NCI-H146 treated with DMSO at 0.1 percent for 48 hours (cell line): ENCODE measurements around the gene SPDYE2.
"Not testable (repeated sequence)": the region's sequence is repeated elsewhere in the genome, so short reads cannot be mapped to it uniquely, and the experiment has no call there.

Experiments used
- DNase-seq: peaks from one replicate; lab custom pipeline; 2025; ENCODE audit not compliant: unreplicated experiment; lab: John Stamatoyannopoulos, UW

Gene SPDYE2, protein sequence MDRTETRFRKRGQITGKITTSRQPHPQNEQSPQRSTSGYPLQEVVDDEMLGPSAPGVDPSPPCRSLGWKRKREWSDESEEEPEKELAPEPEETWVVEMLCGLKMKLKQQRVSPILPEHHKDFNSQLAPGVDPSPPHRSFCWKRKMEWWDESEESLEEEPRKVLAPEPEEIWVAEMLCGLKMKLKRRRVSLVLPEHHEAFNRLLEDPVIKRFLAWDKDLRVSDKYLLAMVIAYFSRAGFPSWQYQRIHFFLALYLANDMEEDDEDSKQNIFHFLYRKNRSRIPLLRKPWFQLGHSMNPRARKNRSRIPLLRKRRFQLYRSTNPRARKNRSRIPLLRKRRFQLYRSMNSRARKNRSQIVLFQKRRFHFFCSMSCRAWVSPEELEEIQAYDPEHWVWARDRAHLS

DNA sequence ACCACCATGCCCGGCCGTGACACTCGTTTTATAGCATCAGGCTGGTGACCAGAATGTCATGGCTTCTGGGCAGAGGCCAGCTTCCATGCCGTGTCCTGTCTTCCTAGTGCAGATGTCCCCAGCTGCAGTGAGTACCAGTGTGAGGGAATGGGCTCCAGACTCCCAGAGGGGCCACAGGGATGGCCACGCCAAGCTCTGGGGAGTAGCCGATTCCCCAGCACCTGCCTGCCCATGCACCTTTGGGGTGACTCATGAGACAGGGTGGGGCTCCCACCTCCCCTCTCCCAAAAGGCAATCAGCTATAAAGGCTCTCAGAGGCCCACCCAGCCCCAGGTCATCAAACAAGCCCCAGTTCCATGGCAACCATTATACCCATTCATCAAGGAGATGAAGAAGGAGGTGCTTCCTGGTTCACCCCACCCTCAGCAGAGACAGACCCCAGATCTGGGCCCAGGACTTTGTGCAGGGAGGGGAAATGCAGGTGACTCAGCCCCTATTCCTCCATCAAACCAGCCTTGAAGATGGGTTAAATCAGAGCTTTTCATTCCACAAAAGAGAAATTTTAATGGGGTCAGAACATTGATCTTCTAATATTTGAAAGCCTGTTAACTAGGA lies at the start of gene SPDYE2:
Gene SPDYE2 (plus strand): TSS at position 419 of the 615 bp plus-strand sequence. CDS start 2,030 bp downstream, outside the sequence.
- DNase-seq, result not testable (repeated sequence)

DNA sequence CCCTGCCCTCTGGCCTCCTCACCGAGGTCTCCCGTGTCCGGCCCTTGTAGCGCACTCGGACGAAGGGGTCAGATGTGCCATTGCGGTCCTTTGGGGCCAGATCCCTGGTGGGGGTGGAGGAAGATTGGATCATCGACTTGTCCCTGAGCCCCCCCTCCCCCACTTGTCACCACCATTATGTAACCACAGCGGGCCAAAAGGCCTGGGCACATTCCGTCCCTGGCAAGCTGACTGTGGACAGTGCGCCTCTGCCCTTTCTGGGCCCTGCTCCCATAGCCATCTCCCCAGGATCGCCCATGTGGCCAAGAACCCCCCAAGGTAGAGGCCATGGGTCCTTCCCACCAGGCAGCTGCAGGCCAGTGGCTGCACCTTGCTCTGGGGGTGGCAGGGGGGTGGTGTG lies 47.9 kb upstream of the SPDYE2 start:
- not testable (repeated sequence) for DNase-seq

GRCh38 chr7:102505298-102506185 lies 45.5 kb upstream of the SPDYE2 start:
- not testable (repeated sequence) for DNase-seq

GRCh38 chr7:102507410-102508088 lies 43.5 kb upstream of the SPDYE2 start:
- not testable (repeated sequence) for DNase-seq

DNA sequence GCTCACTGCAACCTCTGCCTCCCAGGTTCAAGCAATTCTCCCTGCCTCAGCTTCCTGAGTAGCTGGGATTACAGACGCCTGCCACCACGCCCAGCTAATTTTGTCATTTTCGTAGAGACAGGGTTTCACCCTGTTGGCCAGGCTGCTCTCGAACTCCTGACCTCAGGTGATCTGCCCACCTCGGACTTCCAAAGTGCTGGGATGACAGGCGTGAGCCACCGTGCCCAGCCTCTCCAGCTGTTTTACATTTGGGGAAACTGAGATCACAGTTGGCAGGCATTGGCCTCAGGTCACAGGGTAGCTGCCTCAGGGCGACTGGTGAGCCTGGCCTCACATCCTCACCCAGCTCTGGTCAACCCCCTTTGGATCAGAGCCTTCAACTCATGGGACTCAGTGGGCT lies 40.5 kb upstream of the SPDYE2 start:
- DNase-seq, result not testable (repeated sequence)

GRCh38 chr7:102511860-102512522 lies 39.0 kb upstream of the SPDYE2 start:
- not testable (repeated sequence) for DNase-seq

GRCh38 chr7:102512642-102513221 lies 38.3 kb upstream of the SPDYE2 start:
- not testable (repeated sequence) for DNase-seq

DNA sequence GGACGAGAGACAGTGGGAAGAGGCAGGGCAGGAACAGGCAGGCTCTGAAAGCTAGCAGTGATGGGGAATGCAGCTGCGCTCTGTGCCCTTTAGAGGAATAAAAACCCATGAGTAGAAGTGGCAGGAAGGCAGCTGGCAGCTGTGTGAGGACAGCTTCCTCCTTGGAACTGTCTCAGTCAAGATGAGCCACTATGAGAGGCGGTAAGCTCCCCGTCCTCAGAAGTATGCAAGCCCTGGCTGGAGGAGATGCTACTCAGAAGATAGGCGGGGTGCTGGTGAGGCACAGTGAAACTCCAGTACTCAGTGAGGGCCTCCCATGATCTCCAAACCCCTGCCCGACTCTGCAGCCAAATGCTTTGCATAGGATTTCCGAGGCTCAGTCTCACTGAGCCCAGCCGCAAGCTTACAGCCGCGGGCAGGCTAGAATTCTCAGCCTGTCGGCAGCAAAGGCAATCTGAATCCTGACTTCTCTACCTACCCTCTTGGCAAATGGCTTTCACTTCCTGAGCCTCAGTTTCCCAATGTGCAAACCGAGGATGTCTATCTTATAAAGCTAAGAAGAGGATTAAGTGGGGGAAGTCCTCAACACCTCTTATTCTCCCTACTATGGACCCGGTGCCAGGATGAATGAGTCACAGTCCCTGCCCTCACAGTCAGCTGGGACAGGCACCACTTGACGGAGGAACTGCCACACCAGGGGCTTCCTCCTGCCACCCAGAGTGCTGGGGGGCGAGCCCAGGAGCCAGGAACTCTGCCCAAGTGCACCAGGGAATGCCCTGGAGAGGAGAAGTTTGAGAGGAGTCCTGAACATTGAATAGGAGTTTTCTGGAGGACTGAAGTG lies 35.9 kb upstream of the SPDYE2 start:
- DNase-seq, result not testable (repeated sequence)

GRCh38 chr7:102515889-102516288 lies 35.1 kb upstream of the SPDYE2 start:
- DNase-seq, result not testable (repeated sequence)

GRCh38 chr7:102516951-102517350 lies 34.1 kb upstream of the SPDYE2 start:
- not testable (repeated sequence) for DNase-seq

DNA sequence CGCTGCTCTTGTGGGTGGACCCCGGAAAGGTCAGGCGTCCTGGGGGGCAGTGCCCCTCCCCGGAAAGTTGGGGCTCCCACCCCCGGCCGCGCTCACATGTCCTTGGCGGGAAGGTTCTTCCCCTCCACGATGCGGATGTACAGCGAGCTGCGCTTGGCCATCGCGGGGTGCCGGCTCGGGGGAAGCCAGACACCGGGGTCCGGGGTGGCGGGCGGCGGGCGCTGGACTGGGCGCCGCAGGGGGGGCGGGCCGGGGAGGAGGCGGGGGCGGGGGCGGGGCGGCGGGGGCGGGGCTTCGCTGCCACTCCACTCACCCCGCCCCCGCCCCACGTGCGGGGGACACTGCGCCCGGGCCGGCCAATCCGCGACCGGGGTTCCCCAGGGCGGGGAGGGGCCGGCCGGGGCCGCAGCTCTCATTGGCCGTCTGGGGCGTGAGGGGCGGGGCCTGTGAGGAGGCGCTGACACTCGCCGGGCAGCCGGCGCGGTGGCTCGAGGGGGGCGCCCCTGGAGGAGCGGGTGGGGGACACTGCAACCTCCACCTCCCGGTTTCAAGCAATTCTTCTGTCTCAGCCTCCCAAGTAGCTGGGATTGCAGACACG lies 33.4 kb upstream of the SPDYE2 start, which contains the start of gene RASA4B:
Gene RASA4B (minus strand): TSS at position 228 of the 598 bp plus-strand sequence. CDS start 67 bp downstream, at position 161.
- not testable (repeated sequence) for DNase-seq

- not testable (repeated sequence) for DNase-seq
Measured at GRCh38 chr7:102520797-102521196, 30.2 kb upstream of the SPDYE2 start.

GRCh38 chr7:102524803-102525202 lies 26.2 kb upstream of the SPDYE2 start:
- DNase-seq, result not testable (repeated sequence)

- not testable (repeated sequence) for DNase-seq
Measured at GRCh38 chr7:102527182-102527581, 23.8 kb upstream of the SPDYE2 start.

DNA sequence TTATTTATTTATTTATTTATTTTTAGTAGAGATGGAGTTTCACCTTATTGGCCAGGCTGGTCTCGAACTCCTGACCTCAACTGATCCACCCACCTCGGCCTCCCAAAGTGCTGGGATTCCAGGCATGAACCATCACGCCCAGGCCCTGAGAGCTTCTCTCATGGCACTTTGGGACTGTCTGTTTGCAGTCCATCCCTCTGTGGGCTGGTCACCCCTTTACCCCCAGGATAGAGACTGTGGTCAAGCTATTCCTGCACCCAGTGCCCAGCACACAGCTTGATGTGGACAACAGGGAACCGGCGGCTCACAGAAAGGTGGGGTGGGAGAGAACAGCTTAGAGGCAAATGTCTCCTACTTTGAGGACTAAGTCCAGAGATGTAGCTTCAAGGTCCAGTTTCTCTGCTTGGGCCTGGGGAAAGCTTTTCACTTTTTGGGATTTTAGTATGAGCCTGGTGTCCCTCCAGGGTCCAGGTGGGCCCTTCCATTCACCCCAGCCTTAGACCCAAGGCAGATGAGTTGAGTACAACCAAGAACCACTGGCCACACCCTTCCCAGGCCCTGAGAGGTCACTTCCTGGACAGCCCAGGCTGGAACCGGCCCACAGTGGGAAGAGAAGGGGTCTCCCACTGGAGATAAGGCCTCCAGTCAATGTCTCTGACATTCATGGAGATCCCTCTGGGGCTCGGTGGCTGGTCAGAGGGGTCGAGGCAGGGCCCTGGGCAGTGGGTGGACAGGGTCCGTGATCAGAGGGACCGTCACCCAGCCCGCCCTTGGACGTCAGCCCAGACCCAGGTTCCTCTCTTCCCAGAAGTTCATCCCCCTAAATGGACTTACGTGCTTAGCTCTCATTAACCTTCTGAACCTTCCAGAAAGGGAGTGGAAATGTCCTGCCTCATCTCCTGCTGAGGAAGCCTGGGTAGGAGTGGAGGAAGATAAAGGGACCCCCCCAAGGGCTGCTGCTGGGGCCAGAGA lies 22.9 kb upstream of the SPDYE2 start:
- DNase-seq, result not testable (repeated sequence)

GRCh38 chr7:102531583-102531982 lies 19.4 kb upstream of the SPDYE2 start:
- DNase-seq, result not testable (repeated sequence)

DNA sequence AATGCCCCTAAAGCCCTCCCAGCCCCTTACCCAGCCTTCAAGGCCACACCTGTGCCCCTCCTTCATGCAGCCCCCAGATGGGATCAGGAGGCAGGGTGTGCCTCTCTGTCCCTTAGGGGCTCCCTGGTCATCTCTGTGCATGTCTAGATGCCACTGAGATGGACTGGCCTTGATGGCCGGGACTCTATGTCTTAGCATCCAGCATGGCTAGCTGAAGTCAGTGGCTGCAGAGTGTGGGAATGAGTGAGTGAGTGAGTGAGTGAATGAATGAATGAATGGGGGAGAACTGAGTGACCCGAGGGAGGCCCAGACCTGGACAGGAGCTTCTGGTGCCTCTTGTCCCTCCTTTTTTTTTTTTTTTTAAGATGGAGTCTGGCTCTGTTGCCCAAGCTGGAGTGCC lies 18.9 kb upstream of the SPDYE2 start:
- DNase-seq, result not testable (repeated sequence)
